GM19035 (cell line): Measurements from ENCODE around the gene ASPRV1.

Experiments
- ATAC-seq: cut with Tn5 transposase; IDR thresholded peaks from one replicate; pipeline ENCODE4 v1.9.1; 2021; ENCODE audit not compliant: unreplicated experiment

Gene ASPRV1

GRCh38 chr2:69989009-69989408 is 27.6 kb upstream of the ASPRV1 start:
- ATAC-seq = no peak

GRCh38 chr2:69988086-69988635 is 26.7 kb upstream of the ASPRV1 start:
- ATAC-seq = no peak

DNA sequence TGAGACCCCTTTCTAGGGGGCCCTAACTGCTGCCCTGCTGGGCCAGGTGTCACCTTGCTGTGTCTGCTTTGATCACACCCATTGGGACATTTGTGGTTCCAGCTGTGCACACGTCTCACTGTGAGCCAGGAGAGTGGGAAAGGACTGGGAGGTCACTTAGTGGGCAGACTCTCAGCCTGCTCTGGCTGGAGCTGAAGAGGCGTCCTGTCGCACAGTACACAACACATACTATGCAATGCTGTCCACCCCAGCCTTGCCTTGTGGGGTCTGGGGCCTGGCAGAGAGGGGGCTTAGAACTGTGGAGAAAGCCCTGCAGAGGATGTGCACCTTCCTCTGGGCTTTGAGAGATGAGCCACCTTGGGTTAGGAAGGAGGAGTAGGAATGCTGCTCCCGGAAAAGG is 25.3 kb upstream of the ASPRV1 start:
- no peak for ATAC-seq

DNA sequence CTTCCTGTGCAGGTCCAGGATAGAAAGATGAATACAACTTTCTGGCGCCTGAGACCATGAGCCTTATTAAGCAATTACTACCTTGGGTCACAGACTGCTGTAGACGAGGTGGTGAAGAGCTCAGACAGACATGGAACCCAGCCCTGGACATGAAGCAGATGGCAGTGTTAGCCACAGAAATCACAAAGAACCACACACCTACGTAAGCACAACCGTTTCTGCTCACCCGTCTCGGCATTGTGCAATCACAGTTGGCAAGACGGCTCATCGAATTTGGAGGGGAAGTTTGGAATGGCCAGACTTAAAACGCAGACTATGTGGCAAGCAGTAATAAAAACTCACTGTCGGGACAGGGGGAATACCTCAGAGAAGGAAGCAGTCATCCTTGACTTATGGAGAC is 24.3 kb upstream of the ASPRV1 start:
- ATAC-seq = no peak

- ATAC-seq = no peak
These were observed 23.8 kb upstream of the ASPRV1 start for GRCh38 chr2:69985216-69985615.

DNA sequence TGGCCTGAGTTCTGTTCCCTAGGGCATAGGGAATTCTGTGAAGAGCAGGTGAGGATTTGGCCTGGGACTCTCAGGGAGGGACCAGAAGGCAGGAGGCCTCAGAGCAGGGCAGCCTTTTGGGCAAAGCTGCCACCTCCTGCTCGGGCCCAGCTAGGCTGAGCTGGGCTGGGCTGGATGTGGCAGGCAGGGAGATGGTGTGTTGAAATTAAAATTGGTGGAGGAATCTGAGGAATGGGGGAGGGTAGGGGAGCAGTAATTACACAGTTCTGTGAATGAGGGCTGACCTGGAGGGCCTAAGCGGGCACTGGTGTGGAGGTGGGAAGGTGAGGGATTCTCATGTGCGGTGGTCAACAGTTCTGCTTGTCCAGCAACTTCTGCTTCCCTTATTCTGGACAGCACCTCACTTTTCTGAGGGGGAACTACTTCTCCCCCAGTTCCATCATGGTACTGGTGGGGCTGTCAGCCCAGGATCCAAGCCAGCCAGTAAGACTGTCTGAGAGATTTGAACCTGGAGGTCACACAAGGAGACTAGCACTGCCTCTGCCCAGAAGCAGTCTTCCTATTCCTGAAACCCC is 22.0 kb upstream of the ASPRV1 start:
- ATAC-seq = no peak

- no peak for ATAC-seq
These were observed 18.7 kb upstream of the ASPRV1 start for GRCh38 chr2:69979902-69980807.

- ATAC-seq = no peak
These were observed 16.6 kb upstream of the ASPRV1 start for GRCh38 chr2:69977906-69978482.

DNA sequence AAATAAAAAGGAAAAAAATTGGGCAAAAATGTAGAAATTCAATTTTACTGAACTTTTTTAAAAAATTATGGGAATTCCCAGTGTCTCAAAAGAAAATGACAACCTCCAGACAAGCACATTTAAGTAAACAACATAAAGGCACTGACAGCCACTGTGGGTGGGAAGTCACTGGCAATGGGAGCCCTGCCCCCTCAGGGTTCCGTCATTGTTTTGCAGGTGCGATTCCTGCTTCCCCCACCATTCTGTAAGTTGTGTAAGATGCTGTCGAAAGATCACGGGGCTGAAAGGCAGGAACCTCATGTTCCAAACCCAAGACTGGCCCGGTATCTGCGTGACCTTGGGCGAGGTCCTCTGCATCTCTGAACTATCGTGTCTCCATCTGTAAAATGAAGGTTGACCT is 15.8 kb upstream of the ASPRV1 start:
- no peak for ATAC-seq

- no peak for ATAC-seq
These were observed 14.5 kb upstream of the ASPRV1 start for GRCh38 chr2:69975853-69976462.

DNA sequence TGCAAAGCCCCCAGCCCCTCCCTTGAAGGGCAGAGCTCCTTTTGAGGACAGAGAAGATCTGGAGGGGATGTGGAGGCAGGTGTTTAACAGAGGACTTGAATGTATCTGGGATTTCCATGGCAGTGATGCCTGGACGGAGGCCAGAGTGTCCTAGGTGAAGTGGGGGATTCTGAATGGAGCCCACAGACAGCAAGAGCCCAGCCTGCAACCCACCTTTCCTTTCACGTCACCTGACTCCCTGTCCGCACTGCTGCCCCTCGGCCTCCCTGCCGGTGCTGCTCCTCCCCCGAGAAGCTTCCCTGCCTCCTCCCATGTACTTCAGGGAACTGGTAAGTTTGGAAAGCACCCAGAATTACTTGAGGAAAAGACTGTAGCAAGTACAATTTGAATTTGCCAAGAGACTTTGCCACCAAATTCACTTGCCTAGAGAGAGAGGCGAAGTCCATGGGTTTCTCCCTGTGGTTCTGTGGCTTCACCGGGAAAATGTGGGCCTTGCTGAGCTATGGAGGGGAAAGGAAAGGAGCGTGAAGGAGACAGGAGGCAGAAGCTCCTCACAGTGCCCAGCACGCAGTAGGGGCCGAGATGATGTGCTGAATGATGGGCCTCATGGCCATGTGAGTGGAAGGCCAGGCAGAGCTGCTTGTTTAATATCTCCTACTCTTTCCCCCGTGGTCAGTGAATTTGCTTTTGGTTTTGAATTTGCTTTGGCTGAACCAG is 13.9 kb upstream of the ASPRV1 start:
- ATAC-seq = no peak

- ATAC-seq = no peak
These were observed 11.9 kb upstream of the ASPRV1 start for GRCh38 chr2:69973335-69973735.

- ATAC-seq = no peak
These were observed 11.4 kb upstream of the ASPRV1 start for GRCh38 chr2:69972822-69973221.

DNA sequence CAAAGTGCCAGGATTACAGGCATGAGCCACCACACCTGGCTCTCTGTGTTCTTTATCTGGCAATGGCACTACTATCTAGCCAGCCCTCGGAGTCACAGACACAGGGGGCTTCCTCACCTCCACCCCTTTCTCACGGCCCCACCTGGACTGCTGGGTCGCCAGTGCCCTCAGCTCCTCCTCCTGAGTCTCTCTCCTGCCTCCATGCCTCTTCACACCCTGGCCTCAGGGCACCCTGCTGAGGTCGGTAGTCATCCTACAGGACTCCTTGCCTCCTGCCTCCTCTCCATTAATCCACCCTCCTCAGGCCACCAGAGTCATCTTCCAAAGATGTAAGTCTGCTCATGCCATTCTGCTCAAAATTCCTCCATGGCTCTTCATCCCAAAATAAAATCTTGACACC is 8.6 kb upstream of the ASPRV1 start:
- no peak for ATAC-seq

DNA sequence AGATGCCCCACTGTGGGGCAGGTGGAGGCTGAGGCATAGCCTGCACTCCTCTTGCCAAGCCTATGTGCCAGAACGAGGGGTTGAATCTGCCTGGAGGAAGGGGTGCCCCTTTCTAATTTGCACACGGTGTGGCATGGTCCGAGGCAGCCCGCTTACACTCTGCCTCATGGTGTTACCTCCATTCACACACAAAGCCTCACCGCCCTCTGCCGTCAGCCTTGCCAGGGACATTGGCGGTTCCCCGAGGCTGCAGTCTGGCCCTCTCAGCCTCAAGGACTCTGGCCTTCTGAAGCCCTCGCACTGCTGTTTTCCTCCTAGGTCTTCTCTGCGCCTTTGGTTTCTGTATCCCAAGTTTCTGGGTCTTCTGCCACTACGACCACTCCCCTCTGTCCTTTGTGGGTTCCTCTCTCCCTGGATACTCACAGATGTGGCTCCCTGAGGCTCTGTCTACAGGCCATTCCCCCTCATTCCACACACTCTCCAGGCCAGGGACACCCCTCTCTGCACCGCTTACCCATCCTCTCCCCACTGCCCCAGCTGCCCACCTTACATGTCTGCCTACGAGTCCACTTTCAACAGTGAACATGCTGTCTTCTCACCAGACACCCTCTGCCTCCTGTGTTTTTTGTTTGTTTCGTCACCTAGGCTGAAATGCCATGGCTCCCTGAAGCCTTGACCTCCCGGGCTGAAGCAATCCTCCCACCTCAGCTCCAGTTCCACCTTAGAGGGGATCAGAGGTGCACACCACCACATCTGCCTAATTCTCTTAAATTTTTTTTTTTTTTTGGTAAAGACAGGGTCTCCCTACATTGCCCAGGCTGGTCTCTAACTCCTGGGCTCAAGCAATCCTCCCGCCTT is 7.9 kb upstream of the ASPRV1 start:
- no peak for ATAC-seq

- ATAC-seq = no peak
These were observed 7.2 kb upstream of the ASPRV1 start for GRCh38 chr2:69968609-69969008.

DNA sequence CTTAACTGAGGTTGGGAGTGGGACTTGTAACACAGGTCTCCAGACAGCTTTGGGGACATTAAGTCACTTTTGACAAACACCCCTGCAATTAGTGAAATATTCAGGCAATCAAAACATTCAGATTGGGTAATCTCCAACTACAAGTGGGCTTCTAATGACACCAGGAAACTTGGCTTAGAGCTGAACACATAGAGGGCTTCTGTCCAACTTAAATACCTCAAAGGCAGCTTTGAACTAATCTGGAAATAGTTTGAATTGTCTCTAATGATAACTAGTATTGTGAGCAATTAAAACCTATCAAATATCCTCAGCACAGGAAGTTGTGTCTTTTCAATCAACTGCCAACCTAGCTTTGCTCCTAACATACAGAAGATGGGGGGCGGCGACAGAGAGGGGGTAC is 5.1 kb upstream of the ASPRV1 start:
- no peak for ATAC-seq

DNA sequence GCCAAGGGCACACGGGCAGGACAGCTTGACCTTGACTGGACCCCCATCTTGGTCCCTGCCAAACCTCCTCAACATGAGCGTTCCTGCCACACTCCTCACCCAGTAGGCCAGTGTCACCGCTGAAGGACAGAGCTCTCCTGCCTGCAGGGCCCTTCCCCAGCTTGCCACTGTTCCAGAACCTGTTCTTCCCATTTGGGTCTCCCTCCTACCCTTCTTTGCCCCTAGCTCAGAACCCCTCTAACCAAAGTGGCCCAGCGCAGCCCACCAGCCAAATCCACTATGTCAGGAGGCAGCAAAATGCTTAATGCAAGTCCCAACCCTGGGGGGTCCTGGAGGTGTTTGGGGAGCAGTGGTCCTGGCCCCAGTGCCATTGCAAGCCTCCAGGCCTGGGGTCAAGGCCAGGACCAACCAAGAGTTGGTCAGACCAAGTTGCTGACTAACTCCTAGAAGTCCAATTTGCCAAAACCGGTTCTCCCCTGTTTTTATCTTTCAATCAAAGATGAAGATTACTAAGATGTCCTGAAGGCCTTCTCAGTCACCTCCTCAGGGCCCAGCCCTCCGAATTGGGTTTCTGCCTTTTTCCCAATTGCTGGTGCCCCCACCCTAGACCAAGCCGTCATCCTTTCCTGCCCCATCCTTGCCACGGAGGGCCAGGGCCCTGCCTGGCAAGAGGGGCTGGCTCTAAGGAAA is 4.5 kb upstream of the ASPRV1 start:
- ATAC-seq = no peak

- ATAC-seq = no peak
These were observed 3.0 kb upstream of the ASPRV1 start for GRCh38 chr2:69964353-69964841.
